Aorta (tissue), 5 donors: ENCODE results near the gene ANKRD40. TPM values are rescaled to one million over a fixed set of nuclear protein-coding genes. Genes with fewer than 3 reads are reported as not detected.

ENCODE experiments used
- ATAC-seq: fragments of 200-7000 bp; cut with Tn5 transposase; one replicate; pipeline ENCODE4 v1.9.1; 2022; ENCODE audit warnings: moderate library complexity; ENCODE audit not compliant: low FRiP score
- DNase-seq, 2 donors: peaks; one replicate each; pipeline ENCODE4 v3.0.0-alpha.2; 2020
- H3K27ac ChIP-seq, 2 donors: one replicate each; pipeline ENCODE4 v1.5.1; 2013; ENCODE audit warnings: low read length in 2 of 2, mild to moderate bottlenecking in 2 of 2, moderate library complexity in 2 of 2, control low read depth in 1 of 2, inconsistent platforms in 1 of 2, low read depth in 1 of 2
- H3K27me3 ChIP-seq, 2 donors: one replicate each; pipeline ENCODE4 v1.6.1; 2013; ENCODE audit warnings: control low read depth in 1 of 2, low read length in 1 of 2, mild to moderate bottlenecking in 1 of 2, moderate library complexity in 1 of 2; ENCODE audit not compliant: insufficient read depth in 2 of 2, control insufficient read depth in 1 of 2
- H3K36me3 ChIP-seq, 2 donors: one replicate each; pipeline ENCODE4 v1.6.1; 2013; ENCODE audit warnings: control low read depth in 1 of 2, low read length in 1 of 2, mild to moderate bottlenecking in 1 of 2; ENCODE audit not compliant: insufficient read depth in 2 of 2, control insufficient read depth in 1 of 2
- H3K4me1 ChIP-seq, 2 donors: one replicate each; pipeline ENCODE4 v1.6.1; 2013; ENCODE audit warnings: low read length in 2 of 2, control low read depth in 1 of 2, mild to moderate bottlenecking in 1 of 2, moderate library complexity in 1 of 2; ENCODE audit not compliant: insufficient read depth in 2 of 2, control insufficient read depth in 1 of 2
- H3K4me3 ChIP-seq, 2 donors: one replicate each; pipeline ENCODE4 v1.5.1; 2013; ENCODE audit warnings: low read length in 2 of 2, control low read depth in 1 of 2, mild to moderate bottlenecking in 1 of 2
- H3K9me3 ChIP-seq: one replicate; pipeline ENCODE4 v1.6.1; 2013; ENCODE audit warnings: mild to moderate bottlenecking, low read length; ENCODE audit not compliant: control insufficient read depth
- WGBS, 2 donors: extraction: QIAGEN DNeasy Blood & Tissue Kit; methylation state at CpG; one replicate each; pipeline ENCODE4 v1.1.7; 2013; 5-methylcytosine and 5-hydroxymethylcytosine counted together
- intact Hi-C, 2 donors: fragments of 100-400 bp; cut with DNase I; formaldehyde crosslinking; loops; one replicate each; pipeline versions ENCODE4 v1.14.2 to v1.15.0; 2022
- polyA plus RNA-seq, 2 donors: library from polyadenylated mRNA; stranded (reverse); fragments of 200-250 nt; gene quantifications; one replicate each; pipeline ENCODE4 v1.2.3, GENCODE V29; 2013
- total RNA-seq, 2 donors: library from RNA; stranded (reverse); fragmentation: NEBNext Ultra II Directional; extraction: Animal tissue kit (Norgen Biotek cat#: 25700); gene quantifications; one replicate each; pipeline ENCODE4 v1.2.1, GENCODE V29; 2021
- donor health status: healthy with polysubstance abuse.
- donor health status: Bipolar disorder and iron deficiency.
- donor health status: DM: no; HTN: no; CAD: no.
- donor health status: DM: no; HTN: no; CAD: no.
- donor health status: DM: yes; HTN: yes; CAD: no.

The ANKRD40 gene
- total and polyA plus RNA-seq, 4 donors, result 19.1 to 55.5 (median 36.9) TPM

- Histone ChIP-seq H3K27me3 (no peaks in the 10 kb centered on the region), H3K4me1 (no peaks in the 10 kb centered on the region), H3K9me3 (no peaks in the 10 kb centered on the region), H3K36me3 (peaks cover 0 to 5% of the 10 kb centered on the region in 2 donors), H3K27ac (no peak overlapping the region), H3K4me3 (no peak overlapping the region)
- ATAC-seq, result no peak
- no peak for DNase-seq
- WGBS, 2 donors, result 79 to 80% methylated on average over 3 of the region's 3 CpGs
- intact Hi-C loops, result no loop called here
Observed at GRCh38 chr17:50703162-50703561, 4.6 kb downstream of the ANKRD40 start.

GRCh38 chr17:50699410-50699809, 8.3 kb downstream of the ANKRD40 start:
- DNase-seq (no peak), ATAC-seq (no peak)
- Histone ChIP-seq H3K27me3 (no peaks in the 10 kb centered on the region), H3K4me1 (no peaks in the 10 kb centered on the region), H3K36me3 (peaks cover 9 to 11% of the 10 kb centered on the region in 2 donors), H3K9me3 (no peaks in the 10 kb centered on the region), H3K4me3 (no peak overlapping the region), H3K27ac (no peak overlapping the region)
- intact Hi-C loops, result loop anchor here in 1 of 2 donors (5.0 kb wide), 2 partner anchors 67 to 147 kb away; partner anchors contain the start of gene ABCC3
- WGBS, 2 donors, result 65 to 66% methylated on average over 7 of the region's 7 CpGs

GRCh38 chr17:50697663-50698272, 9.9 kb downstream of the ANKRD40 start:
- Histone ChIP-seq H3K36me3 (peaks cover 9 to 11% of the 10 kb centered on the region in 2 donors), H3K9me3 (no peaks in the 10 kb centered on the region), H3K27me3 (no peaks in the 10 kb centered on the region), H3K4me3 (no peak overlapping the region), H3K4me1 (peaks cover 0 to 4% of the 10 kb centered on the region in 2 donors), H3K27ac (no peak overlapping the region)
- WGBS, 2 donors, result 23 to 33% methylated on average over 3 of the region's 3 CpGs
- DNase-seq (no peak), ATAC-seq (no peak)
- intact Hi-C loops, result loop anchor here (2.0 to 5.0 kb wide), 4 partner anchors 65 to 147 kb away; partner anchors contain the start of gene ABCC3 (in 1 of the 2)

GRCh38 chr17:50697062-50697461, 10.7 kb downstream of the ANKRD40 start:
- ATAC-seq, result no peak
- Histone ChIP-seq H3K36me3 (peaks cover 9 to 11% of the 10 kb centered on the region in 2 donors), H3K27ac (no peak overlapping the region), H3K4me3 (no peak overlapping the region), H3K4me1 (peaks cover 0 to 11% of the 10 kb centered on the region in 2 donors), H3K9me3 (no peaks in the 10 kb centered on the region), H3K27me3 (no peaks in the 10 kb centered on the region)
- 85 to 86% methylated on average over 3 of the region's 3 CpGs for WGBS, 2 donors
- intact Hi-C loops, result loop anchor here (2.0 to 5.0 kb wide), 4 partner anchors 65 to 146 kb away; partner anchors contain the start of gene ABCC3 (in 1 of the 2)
- no peak for DNase-seq

- Histone ChIP-seq H3K9me3 (no peaks in the 10 kb centered on the region), H3K27ac (no peak overlapping the region), H3K4me1 (peaks cover 0 to 11% of the 10 kb centered on the region in 2 donors), H3K27me3 (no peaks in the 10 kb centered on the region), H3K4me3 (no peak overlapping the region), H3K36me3 (peaks cover 9 to 11% of the 10 kb centered on the region in 2 donors)
- ATAC-seq (no peak), DNase-seq (no peak)
- intact Hi-C loops, result loop anchor here (2.0 to 5.0 kb wide), 4 partner anchors 64 to 146 kb away; partner anchors contain the start of gene ABCC3 (in 1 of the 2)
- 88 to 91% methylated on average over 3 of the region's 3 CpGs for whole genome bisulfite sequencing, 2 donors
Observed at GRCh38 chr17:50696365-50696879, 11.3 kb downstream of the ANKRD40 start.

GRCh38 chr17:50693036-50693682, 14.6 kb downstream of the ANKRD40 start:
- H3K4me1 ChIP-seq, result peaks cover 0 to 11% of the 10 kb centered on the region in 2 donors
- intact Hi-C loops, result loop anchor here in 1 of 2 donors (5.0 kb wide), 1 partner anchor 211 kb away; no protein-coding TSS in a partner anchor
- H3K27ac ChIP-seq, result peak overlapping the region in 1 of 2 donors; percentile 48

GRCh38 chr17:50692448-50693035, 15.2 kb downstream of the ANKRD40 start:
- no peak for ATAC-seq
- Histone ChIP-seq H3K4me3 (no peak overlapping the region), H3K36me3 (peaks cover 5 to 9% of the 10 kb centered on the region in 2 donors), H3K9me3 (no peaks in the 10 kb centered on the region), H3K27me3 (no peaks in the 10 kb centered on the region), H3K4me1 (peaks cover 0 to 11% of the 10 kb centered on the region in 2 donors), H3K27ac (peak overlapping the region; percentile 31 to 48)
- 61 to 65% methylated on average over 6 of the region's 6 CpGs for WGBS, 2 donors
- intact Hi-C loops, result loop anchor here in 1 of 2 donors (5.0 kb wide), 1 partner anchor 210 kb away; no protein-coding TSS in a partner anchor
- DNase-seq, result no peak

More at GRCh38 chr17:50693036-50693682, 14.6 kb downstream of the ANKRD40 start:
- Histone ChIP-seq H3K27me3 (no peaks in the 10 kb centered on the region), H3K36me3 (peaks cover 5 to 9% of the 10 kb centered on the region in 2 donors), H3K9me3 (no peaks in the 10 kb centered on the region), H3K4me3 (no peak overlapping the region)
- 44 to 45% methylated on average over 5 of the region's 5 CpGs for WGBS, 2 donors
- no peak for ATAC-seq
- no peak for DNase-seq
